Neural cell (in vitro differentiated cells): ENCODE measurements around the gene FXYD6.

Source experiments
- EP300 ChIP-seq: fragments of 450-650 bp; conservative IDR thresholded peaks from 2 replicates; pipeline ENCODE4 v1.6.1; 2014; ENCODE audit warnings: antibody characterized with exemption, mild to moderate bottlenecking, moderate library complexity; ENCODE audit not compliant: poor library complexity, severe bottlenecking
- EZH2 ChIP-seq: fragments of 200-600, 300-800 bp; shearing (Covaris generic), sonication (generic); IDR thresholded peaks from 2 replicates; pipeline ENCODE4 v1.6.1; 2014; ENCODE audit warnings: antibody characterized with exemption, low read length, borderline replicate concordance, mild to moderate bottlenecking; ENCODE audit not compliant: insufficient read depth, poor library complexity, severe bottlenecking
- MXI1 ChIP-seq: fragments of 450-650 bp; conservative IDR thresholded peaks from 2 replicates; pipeline ENCODE4 v1.6.1; 2014; ENCODE audit warnings: antibody characterized with exemption, mild to moderate bottlenecking; ENCODE audit not compliant: poor library complexity, severe bottlenecking
- POLR2AphosphoS5 ChIP-seq: IDR thresholded peaks from 2 replicates; pipeline ENCODE4 v1.6.1; 2012
- RAD21 ChIP-seq: fragments of 450-650 bp; conservative IDR thresholded peaks from 2 replicates; pipeline ENCODE4 v1.6.1; 2014; ENCODE audit warnings: antibody characterized with exemption, mild to moderate bottlenecking, moderate library complexity
- REST ChIP-seq: IDR thresholded peaks from 2 replicates; pipeline ENCODE4 v1.6.1; 2012; ENCODE audit warnings: borderline replicate concordance
- SMC3 ChIP-seq: fragments of 450-650 bp; conservative IDR thresholded peaks from 2 replicates; pipeline ENCODE4 v1.6.1; 2014; ENCODE audit warnings: antibody characterized with exemption, mild to moderate bottlenecking, moderate library complexity; ENCODE audit not compliant: poor library complexity
- TF ChIP-seq, protein P1 (sequence below): fragments of 450-650 bp; IDR thresholded peaks from 2 replicates; pipeline ENCODE4 v1.5.1; 2014; ENCODE audit warnings: antibody characterized with exemption, mild to moderate bottlenecking, moderate library complexity; ENCODE audit not compliant: poor library complexity, severe bottlenecking

DNA sequence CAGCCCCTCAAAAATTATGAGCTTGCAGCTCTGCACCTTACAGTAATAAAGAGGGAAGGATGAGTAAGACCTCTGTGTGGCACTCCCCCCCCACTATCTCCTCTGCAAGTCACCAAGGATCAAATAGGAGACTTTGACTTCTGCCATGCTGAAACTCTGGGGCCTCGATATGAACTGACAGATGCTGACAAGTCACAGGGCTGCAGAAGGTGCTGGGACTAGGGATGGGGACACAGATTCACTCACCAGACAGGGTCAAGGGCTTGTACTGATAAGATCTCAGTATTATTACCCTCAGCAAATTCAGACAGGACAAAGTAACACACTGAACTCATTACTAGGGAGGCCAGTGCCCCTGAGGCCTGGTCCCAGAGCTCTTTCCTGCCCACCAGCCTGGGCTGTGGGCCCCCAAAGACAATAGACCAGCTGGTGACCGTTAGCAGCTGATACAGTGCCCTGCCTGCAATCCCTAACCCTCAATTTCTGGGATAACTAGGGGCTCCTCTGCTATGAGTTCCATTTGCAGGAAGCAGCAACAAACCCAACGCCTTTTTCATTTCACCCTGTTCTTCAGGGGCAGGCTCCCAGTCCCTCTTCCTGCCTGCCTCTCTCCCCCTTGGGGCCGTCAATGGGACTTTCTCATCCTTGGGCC lies 32.6 kb upstream of the FXYD6 start:
- TF ChIP-seq, protein P1, sequence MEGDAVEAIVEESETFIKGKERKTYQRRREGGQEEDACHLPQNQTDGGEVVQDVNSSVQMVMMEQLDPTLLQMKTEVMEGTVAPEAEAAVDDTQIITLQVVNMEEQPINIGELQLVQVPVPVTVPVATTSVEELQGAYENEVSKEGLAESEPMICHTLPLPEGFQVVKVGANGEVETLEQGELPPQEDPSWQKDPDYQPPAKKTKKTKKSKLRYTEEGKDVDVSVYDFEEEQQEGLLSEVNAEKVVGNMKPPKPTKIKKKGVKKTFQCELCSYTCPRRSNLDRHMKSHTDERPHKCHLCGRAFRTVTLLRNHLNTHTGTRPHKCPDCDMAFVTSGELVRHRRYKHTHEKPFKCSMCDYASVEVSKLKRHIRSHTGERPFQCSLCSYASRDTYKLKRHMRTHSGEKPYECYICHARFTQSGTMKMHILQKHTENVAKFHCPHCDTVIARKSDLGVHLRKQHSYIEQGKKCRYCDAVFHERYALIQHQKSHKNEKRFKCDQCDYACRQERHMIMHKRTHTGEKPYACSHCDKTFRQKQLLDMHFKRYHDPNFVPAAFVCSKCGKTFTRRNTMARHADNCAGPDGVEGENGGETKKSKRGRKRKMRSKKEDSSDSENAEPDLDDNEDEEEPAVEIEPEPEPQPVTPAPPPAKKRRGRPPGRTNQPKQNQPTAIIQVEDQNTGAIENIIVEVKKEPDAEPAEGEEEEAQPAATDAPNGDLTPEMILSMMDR = no peak
- TF ChIP-seq EZH2 (no peak), POLR2AphosphoS5 (no peak), MXI1 (no peak), EP300 (no peak), SMC3 (no peak), REST (no peak), RAD21 (no peak)
